ENCODE data around the gene COPZ1. TPM values are rescaled to one million over a fixed set of nuclear protein-coding genes. Genes with fewer than 3 reads are reported as not detected.

The COPZ1 gene
- total and polyA plus RNA-seq, 9 of the 15 experiments (the other 6 are each of a cell fraction or from before 2014, with no cell fraction given), result 137 to 487 (median 233) TPM

DNA sequence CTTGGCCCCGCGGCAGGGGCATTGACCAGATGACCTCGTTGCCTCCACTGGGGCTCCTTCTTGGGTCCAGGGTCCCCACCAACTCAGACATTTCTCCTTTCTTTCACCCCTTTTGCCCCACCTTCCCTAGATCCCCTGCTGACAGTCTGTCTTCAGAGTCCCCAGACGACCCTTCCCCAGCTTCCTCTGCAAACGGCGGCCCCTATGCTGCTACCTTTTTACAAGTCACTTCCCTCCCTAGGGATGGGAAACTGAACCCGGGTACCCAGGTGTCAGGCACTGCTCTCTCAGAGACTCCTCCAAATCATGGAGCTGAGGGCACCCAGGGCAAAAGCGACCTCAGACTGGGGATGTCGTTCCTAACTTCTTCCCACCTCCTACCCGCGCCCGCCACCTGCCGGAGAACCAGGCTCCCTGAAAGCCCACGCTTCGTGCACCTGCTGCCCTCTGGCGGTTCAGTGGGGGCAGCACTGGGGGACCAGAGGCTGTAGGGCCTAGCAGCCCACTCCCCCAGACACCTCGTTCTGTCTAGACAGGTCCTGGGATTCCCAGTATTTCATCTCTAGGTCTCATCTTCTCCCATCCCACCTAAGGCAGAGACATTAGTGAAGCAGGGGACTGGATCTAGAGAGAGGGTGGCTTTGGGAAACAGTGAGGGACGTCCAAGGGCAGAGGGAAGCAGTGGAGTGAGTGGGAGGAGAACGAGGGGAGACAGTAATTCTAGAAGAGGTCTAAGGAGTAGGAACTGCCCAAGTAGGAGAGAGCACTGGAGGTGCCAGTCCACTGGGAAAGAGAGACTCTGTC is 54.7 kb downstream of the COPZ1 start (continued):
- TF ChIP-seq NRF1 (conservative IDR thresholded peaks at IDR 0.05 in 1 of 2, IDR thresholded peaks at IDR 0.05 in 1 of 2) (no peak), NFIC (IDR thresholded peaks at IDR 0.05) (peak; percentile 32; the same call in 1 of the 2 replicates), TCF7 (IDR thresholded peaks at IDR 0.05; ENCODE audit: borderline replicate concordance) (no peak), ZNF324 (CRISPR knock-in tag; IDR thresholded peaks at IDR 0.05) (no peak), ZC3H4 (CRISPR knock-in tag; IDR thresholded peaks at IDR 0.05; ENCODE audit: borderline replicate concordance) (no peak), DNMT1 (IDR thresholded peaks at IDR 0.05) (no peak), NR4A1 (CRISPR knock-in tag; IDR thresholded peaks at IDR 0.05) (no peak), NR4A1 (tag; IDR thresholded peaks at IDR 0.05) (no peak), ZNF717 (CRISPR knock-in tag; IDR thresholded peaks at IDR 0.05) (no peak), ZNF253 (CRISPR knock-in tag; conservative IDR thresholded peaks at IDR 0.05) (no peak), HNRNPUL1 (IDR thresholded peaks at IDR 0.05; ENCODE audit: low read length) (no peak), NCOA4 (IDR thresholded peaks at IDR 0.05; ENCODE audit: partially characterized antibody) (no peak)
- TF ChIP-seq, protein P1, sequence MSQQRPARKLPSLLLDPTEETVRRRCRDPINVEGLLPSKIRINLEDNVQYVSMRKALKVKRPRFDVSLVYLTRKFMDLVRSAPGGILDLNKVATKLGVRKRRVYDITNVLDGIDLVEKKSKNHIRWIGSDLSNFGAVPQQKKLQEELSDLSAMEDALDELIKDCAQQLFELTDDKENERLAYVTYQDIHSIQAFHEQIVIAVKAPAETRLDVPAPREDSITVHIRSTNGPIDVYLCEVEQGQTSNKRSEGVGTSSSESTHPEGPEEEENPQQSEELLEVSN (IDR thresholded peaks at IDR 0.05; ENCODE audit: borderline replicate concordance in 1 of 2, extremely low read depth in 1 of 2, insufficient read depth in 1 of 2, insufficient read length in 1 of 2, low read depth in 1 of 2, low read length in 1 of 2, poor library complexity in 1 of 2, severe bottlenecking in 1 of 2), result peak; percentile 15 to 50
- TF ChIP-seq, protein P2, sequence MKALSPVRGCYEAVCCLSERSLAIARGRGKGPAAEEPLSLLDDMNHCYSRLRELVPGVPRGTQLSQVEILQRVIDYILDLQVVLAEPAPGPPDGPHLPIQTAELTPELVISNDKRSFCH (CRISPR knock-in tag; IDR thresholded peaks at IDR 0.05), result no peak
- TF ChIP-seq, protein P2 (tag; IDR thresholded peaks at IDR 0.05), result no peak
- TF ChIP-seq, protein P3, sequence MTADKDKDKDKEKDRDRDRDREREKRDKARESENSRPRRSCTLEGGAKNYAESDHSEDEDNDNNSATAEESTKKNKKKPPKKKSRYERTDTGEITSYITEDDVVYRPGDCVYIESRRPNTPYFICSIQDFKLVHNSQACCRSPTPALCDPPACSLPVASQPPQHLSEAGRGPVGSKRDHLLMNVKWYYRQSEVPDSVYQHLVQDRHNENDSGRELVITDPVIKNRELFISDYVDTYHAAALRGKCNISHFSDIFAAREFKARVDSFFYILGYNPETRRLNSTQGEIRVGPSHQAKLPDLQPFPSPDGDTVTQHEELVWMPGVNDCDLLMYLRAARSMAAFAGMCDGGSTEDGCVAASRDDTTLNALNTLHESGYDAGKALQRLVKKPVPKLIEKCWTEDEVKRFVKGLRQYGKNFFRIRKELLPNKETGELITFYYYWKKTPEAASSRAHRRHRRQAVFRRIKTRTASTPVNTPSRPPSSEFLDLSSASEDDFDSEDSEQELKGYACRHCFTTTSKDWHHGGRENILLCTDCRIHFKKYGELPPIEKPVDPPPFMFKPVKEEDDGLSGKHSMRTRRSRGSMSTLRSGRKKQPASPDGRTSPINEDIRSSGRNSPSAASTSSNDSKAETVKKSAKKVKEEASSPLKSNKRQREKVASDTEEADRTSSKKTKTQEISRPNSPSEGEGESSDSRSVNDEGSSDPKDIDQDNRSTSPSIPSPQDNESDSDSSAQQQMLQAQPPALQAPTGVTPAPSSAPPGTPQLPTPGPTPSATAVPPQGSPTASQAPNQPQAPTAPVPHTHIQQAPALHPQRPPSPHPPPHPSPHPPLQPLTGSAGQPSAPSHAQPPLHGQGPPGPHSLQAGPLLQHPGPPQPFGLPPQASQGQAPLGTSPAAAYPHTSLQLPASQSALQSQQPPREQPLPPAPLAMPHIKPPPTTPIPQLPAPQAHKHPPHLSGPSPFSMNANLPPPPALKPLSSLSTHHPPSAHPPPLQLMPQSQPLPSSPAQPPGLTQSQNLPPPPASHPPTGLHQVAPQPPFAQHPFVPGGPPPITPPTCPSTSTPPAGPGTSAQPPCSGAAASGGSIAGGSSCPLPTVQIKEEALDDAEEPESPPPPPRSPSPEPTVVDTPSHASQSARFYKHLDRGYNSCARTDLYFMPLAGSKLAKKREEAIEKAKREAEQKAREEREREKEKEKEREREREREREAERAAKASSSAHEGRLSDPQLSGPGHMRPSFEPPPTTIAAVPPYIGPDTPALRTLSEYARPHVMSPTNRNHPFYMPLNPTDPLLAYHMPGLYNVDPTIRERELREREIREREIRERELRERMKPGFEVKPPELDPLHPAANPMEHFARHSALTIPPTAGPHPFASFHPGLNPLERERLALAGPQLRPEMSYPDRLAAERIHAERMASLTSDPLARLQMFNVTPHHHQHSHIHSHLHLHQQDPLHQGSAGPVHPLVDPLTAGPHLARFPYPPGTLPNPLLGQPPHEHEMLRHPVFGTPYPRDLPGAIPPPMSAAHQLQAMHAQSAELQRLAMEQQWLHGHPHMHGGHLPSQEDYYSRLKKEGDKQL (CRISPR knock-in tag; IDR thresholded peaks at IDR 0.05; ENCODE audit: borderline replicate concordance), result no peak
- TF ChIP-seq, protein P4, sequence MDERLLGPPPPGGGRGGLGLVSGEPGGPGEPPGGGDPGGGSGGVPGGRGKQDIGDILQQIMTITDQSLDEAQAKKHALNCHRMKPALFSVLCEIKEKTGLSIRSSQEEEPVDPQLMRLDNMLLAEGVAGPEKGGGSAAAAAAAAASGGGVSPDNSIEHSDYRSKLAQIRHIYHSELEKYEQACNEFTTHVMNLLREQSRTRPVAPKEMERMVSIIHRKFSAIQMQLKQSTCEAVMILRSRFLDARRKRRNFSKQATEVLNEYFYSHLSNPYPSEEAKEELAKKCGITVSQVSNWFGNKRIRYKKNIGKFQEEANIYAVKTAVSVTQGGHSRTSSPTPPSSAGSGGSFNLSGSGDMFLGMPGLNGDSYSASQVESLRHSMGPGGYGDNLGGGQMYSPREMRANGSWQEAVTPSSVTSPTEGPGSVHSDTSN (CRISPR knock-in tag; IDR thresholded peaks at IDR 0.05; ENCODE audit: low read depth), result no peak
- TF ChIP-seq, protein P4 (tag; conservative IDR thresholded peaks at IDR 0.05; ENCODE audit: low read depth), result no peak
